HepG2 (cell line): ENCODE measurements around the gene MAP3K19. TPM values are rescaled to one million over a fixed set of nuclear protein-coding genes. Genes with fewer than 3 reads are reported as not detected.

Experiments used
- FLYWCH1 ChIP-seq: sonication (generic); formaldehyde crosslinking; IDR thresholded peaks from 2 replicates; pipeline ENCODE4 v1.8.1; 2023; ENCODE audit warnings: mild to moderate bottlenecking, missing genetic modification reagents
- HOXA9 ChIP-seq: sonication (generic); formaldehyde crosslinking; IDR thresholded peaks from 2 replicates; pipeline ENCODE4 v1.8.1; 2022; ENCODE audit warnings: missing genetic modification reagents, mild to moderate bottlenecking, moderate library complexity, borderline replicate concordance
- IKZF1 ChIP-seq: fragments of 450-650 bp; IDR thresholded peaks from 2 replicates; pipeline ENCODE4 v1.7.1; 2016
- PAX8 ChIP-seq: sonication (generic); formaldehyde crosslinking; IDR thresholded peaks from 2 replicates; pipeline ENCODE4 v1.8.0; 2022; ENCODE audit warnings: mild to moderate bottlenecking, missing genetic modification reagents, borderline replicate concordance
- SOX6 ChIP-seq, 2 experiments: fragments of 450-650 bp in 1 of 2; sonication (generic) in 1 of 2; formaldehyde crosslinking in 1 of 2; IDR thresholded peaks; 2 replicates each; pipeline versions ENCODE4 v1.4.0 to v1.6.1; 2017 to 2020; ENCODE audit warnings: antibody characterized with exemption in 1 of 2, mild to moderate bottlenecking in 1 of 2, missing genetic modification reagents in 1 of 2
- YEATS4 ChIP-seq: sonication (generic); formaldehyde crosslinking; IDR thresholded peaks from 2 replicates; pipeline ENCODE4 v1.4.0; 2020; ENCODE audit warnings: missing genetic modification reagents, borderline replicate concordance
- ZNF790 ChIP-seq: sonication (generic); formaldehyde crosslinking; IDR thresholded peaks from 2 replicates; pipeline ENCODE4 v1.8.0; 2022; ENCODE audit warnings: missing genetic modification reagents, mild to moderate bottlenecking, borderline replicate concordance
- polyA plus RNA-seq, 8 experiments: library from polyadenylated mRNA; depleted of rRNA in 3 of 8; stranded (reverse) in 7 of 8; unstranded in 1 of 8; fragments of >200 nt; fragmentation: Illumina TruSeq in 4 of 8; extraction: Trizol in 4 of 8; gene quantifications; 2 replicates each; pipeline versions ENCODE4 v1.2.1 to v1.2.3, GENCODE V29; 2011 to 2016; ENCODE audit warnings: low read depth in 4 of 8, missing spikeins in 1 of 8, mixed read lengths in 1 of 8; ENCODE audit not compliant: insufficient read depth in 1 of 8
- total RNA-seq, 5 experiments: library from RNA; depleted of rRNA; stranded (reverse); fragments of >200 nt; fragmentation: Illumina TruSeq; extraction: Trizol; gene quantifications; 2 replicates each; pipeline ENCODE4 v1.2.3, GENCODE V29; 2016; ENCODE audit warnings: low read depth in 1 of 5
- TF ChIP-seq, protein P1 (sequence below): sonication (generic); formaldehyde crosslinking; IDR thresholded peaks from 2 replicates; pipeline ENCODE4 v1.5.0; 2020; ENCODE audit warnings: mild to moderate bottlenecking, missing genetic modification reagents
- TF ChIP-seq, protein P2 (sequence below): sonication (generic); formaldehyde crosslinking; IDR thresholded peaks from 2 replicates; pipeline ENCODE4 v1.8.1; 2023; ENCODE audit warnings: missing genetic modification reagents, inconsistent platforms, borderline replicate concordance
- TF ChIP-seq, protein P3 (sequence below), 2 experiments: sonication (generic) in 1 of 2; formaldehyde crosslinking in 1 of 2; IDR thresholded peaks; 2 replicates each; pipeline versions ENCODE4 v1.5.1 to v1.6.1; 2011 to 2020; ENCODE audit warnings: borderline replicate concordance in 1 of 2, low read depth in 1 of 2, low read length in 1 of 2, mild to moderate bottlenecking in 1 of 2, missing genetic modification reagents in 1 of 2, moderate library complexity in 1 of 2
- TF ChIP-seq, protein P4 (sequence below): sonication (generic); formaldehyde crosslinking; IDR thresholded peaks from 2 replicates; pipeline ENCODE4 v1.4.0; 2020; ENCODE audit warnings: mild to moderate bottlenecking, missing genetic modification reagents
- TF ChIP-seq, protein P5 (sequence below), 2 experiments: sonication (generic) in 1 of 2; formaldehyde crosslinking in 1 of 2; IDR thresholded peaks; 2 replicates each; pipeline versions ENCODE4 v1.4.0 to v1.6.1; 2016 to 2020; ENCODE audit warnings: borderline replicate concordance in 1 of 2, low read depth in 1 of 2, mild to moderate bottlenecking in 1 of 2, missing genetic modification reagents in 1 of 2
- TF ChIP-seq, protein P6 (sequence below): sonication (generic); formaldehyde crosslinking; conservative IDR thresholded peaks from 2 replicates; pipeline ENCODE4 v1.8.0; 2022; ENCODE audit warnings: missing genetic modification reagents

Gene MAP3K19
- total and polyA plus RNA-seq, 2 of the 13 experiments (the other 11 are each of a cell fraction or from before 2014, with no cell fraction given), result not detected

DNA sequence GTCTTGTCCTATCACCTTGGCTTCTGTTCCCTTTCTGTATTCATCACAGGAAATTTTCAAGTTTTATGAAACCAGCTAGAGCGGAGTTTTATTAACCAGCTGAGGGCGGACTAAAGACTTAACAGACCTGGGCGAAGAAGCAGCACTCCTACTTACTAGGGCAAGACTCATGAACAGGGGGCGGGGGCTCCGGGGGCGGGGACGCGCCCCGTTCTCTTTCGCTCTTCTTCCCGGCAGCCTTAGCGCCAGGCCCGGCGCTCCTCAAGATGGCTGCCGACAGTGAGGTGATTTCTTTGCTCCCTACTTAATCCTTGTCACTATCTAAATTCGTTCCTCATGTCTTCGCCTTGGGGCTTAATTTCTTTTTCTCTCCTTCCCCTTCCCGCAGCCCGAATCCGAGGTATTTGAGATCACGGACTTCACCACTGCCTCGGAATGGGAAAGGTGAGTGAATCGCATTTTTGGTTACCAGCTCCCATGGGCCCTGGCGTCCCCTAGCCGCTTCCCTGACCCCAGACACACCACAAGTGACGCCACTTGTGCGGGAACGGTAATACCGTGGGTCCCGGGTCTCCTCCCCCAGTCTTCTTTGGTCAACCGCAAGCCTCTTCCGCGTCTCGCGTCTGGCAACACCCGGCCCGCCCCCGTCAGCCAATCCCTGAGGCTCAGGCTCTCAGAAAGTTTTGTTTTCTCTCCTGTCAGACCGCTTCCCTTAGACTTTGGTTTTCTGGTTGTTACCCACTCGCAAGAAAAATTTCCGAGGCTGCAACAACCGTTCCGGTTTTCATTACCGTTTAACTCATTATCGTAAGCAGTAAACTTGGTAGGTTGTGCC is 5.0 kb upstream of the MAP3K19 start, which contains the start of gene RAB3GAP1 (continued):
- TF ChIP-seq, protein P1, sequence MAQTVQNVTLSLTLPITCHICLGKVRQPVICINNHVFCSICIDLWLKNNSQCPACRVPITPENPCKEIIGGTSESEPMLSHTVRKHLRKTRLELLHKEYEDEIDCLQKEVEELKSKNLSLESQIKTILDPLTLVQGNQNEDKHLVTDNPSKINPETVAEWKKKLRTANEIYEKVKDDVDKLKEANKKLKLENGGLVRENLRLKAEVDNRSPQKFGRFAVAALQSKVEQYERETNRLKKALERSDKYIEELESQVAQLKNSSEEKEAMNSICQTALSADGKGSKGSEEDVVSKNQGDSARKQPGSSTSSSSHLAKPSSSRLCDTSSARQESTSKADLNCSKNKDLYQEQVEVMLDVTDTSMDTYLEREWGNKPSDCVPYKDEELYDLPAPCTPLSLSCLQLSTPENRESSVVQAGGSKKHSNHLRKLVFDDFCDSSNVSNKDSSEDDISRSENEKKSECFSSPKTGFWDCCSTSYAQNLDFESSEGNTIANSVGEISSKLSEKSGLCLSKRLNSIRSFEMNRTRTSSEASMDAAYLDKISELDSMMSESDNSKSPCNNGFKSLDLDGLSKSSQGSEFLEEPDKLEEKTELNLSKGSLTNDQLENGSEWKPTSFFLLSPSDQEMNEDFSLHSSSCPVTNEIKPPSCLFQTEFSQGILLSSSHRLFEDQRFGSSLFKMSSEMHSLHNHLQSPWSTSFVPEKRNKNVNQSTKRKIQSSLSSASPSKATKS (CRISPR knock-in tag), result no peak
- TF ChIP-seq ZNF790, result peak; percentile 59; the same call in 1 of the 2 replicates
- no peak for TF ChIP-seq PAX8 (CRISPR knock-in tag)
- TF ChIP-seq, protein P2, sequence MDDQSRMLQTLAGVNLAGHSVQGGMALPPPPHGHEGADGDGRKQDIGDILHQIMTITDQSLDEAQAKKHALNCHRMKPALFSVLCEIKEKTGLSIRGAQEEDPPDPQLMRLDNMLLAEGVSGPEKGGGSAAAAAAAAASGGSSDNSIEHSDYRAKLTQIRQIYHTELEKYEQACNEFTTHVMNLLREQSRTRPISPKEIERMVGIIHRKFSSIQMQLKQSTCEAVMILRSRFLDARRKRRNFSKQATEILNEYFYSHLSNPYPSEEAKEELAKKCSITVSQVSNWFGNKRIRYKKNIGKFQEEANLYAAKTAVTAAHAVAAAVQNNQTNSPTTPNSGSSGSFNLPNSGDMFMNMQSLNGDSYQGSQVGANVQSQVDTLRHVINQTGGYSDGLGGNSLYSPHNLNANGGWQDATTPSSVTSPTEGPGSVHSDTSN, result no peak
- no peak for TF ChIP-seq FLYWCH1 (CRISPR knock-in tag)
- no peak for TF ChIP-seq IKZF1
- TF ChIP-seq, protein P3, sequence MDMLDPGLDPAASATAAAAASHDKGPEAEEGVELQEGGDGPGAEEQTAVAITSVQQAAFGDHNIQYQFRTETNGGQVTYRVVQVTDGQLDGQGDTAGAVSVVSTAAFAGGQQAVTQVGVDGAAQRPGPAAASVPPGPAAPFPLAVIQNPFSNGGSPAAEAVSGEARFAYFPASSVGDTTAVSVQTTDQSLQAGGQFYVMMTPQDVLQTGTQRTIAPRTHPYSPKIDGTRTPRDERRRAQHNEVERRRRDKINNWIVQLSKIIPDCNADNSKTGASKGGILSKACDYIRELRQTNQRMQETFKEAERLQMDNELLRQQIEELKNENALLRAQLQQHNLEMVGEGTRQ (IDR thresholded peaks at IDR 0.05; ENCODE audit: low read depth, low read length), result no peak
- TF ChIP-seq, protein P3 (CRISPR knock-in tag; IDR thresholded peaks at IDR 0.05; ENCODE audit: borderline replicate concordance), result no peak
- 0 out of 2 replicates have a peak, but pooled peaks have one; percentile 58 for TF ChIP-seq HOXA9
- TF ChIP-seq SOX6 (IDR thresholded peaks at IDR 0.05), result no peak
- peak; percentile 48 for TF ChIP-seq SOX6 (CRISPR knock-in tag; IDR thresholded peaks at IDR 0.05)
- TF ChIP-seq, protein P4, sequence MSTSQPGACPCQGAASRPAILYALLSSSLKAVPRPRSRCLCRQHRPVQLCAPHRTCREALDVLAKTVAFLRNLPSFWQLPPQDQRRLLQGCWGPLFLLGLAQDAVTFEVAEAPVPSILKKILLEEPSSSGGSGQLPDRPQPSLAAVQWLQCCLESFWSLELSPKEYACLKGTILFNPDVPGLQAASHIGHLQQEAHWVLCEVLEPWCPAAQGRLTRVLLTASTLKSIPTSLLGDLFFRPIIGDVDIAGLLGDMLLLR (CRISPR knock-in tag), result no peak
- TF ChIP-seq, protein P5, sequence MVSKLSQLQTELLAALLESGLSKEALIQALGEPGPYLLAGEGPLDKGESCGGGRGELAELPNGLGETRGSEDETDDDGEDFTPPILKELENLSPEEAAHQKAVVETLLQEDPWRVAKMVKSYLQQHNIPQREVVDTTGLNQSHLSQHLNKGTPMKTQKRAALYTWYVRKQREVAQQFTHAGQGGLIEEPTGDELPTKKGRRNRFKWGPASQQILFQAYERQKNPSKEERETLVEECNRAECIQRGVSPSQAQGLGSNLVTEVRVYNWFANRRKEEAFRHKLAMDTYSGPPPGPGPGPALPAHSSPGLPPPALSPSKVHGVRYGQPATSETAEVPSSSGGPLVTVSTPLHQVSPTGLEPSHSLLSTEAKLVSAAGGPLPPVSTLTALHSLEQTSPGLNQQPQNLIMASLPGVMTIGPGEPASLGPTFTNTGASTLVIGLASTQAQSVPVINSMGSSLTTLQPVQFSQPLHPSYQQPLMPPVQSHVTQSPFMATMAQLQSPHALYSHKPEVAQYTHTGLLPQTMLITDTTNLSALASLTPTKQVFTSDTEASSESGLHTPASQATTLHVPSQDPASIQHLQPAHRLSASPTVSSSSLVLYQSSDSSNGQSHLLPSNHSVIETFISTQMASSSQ (IDR thresholded peaks at IDR 0.05; ENCODE audit: low read depth), result 0 out of 2 replicates have a peak, but pooled peaks have one; percentile 23
- TF ChIP-seq, protein P5 (CRISPR knock-in tag; IDR thresholded peaks at IDR 0.05; ENCODE audit: borderline replicate concordance), result no peak
- peak; percentile 89 for TF ChIP-seq YEATS4 (CRISPR knock-in tag)
- TF ChIP-seq, protein P6, sequence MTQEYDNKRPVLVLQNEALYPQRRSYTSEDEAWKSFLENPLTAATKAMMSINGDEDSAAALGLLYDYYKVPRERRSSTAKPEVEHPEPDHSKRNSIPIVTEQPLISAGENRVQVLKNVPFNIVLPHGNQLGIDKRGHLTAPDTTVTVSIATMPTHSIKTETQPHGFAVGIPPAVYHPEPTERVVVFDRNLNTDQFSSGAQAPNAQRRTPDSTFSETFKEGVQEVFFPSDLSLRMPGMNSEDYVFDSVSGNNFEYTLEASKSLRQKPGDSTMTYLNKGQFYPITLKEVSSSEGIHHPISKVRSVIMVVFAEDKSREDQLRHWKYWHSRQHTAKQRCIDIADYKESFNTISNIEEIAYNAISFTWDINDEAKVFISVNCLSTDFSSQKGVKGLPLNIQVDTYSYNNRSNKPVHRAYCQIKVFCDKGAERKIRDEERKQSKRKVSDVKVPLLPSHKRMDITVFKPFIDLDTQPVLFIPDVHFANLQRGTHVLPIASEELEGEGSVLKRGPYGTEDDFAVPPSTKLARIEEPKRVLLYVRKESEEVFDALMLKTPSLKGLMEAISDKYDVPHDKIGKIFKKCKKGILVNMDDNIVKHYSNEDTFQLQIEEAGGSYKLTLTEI (CRISPR knock-in tag), result no peak
